HG02970 (cell line): ENCODE results near the gene MED29.

ENCODE experiments used
- ATAC-seq: cut with Tn5 transposase; IDR thresholded peaks from one replicate; pipeline ENCODE4 v1.9.1; 2021; ENCODE audit warnings: mild to moderate bottlenecking, moderate library complexity, moderate number of reproducible peaks; ENCODE audit not compliant: unreplicated experiment, low FRiP score

The MED29 gene

GRCh38 chr19:39397360-39398296, 6.5 kb downstream of the MED29 start:
- ATAC-seq: peak; percentile 32

GRCh38 chr19:39398297-39398864, 7.2 kb downstream of the MED29 start:
- no peak for ATAC-seq

- no peak for ATAC-seq
These were observed 8.5 kb downstream of the MED29 start for GRCh38 chr19:39399668-39400050.

- ATAC-seq: no peak
These were observed 8.9 kb downstream of the MED29 start for GRCh38 chr19:39400061-39400460.

GRCh38 chr19:39401070-39401548, 9.9 kb downstream of the MED29 start:
- ATAC-seq: no peak

- no peak for ATAC-seq
These were observed 10.6 kb downstream of the MED29 start for GRCh38 chr19:39401549-39402345.

- ATAC-seq: peak; percentile 24
These were observed 11.4 kb downstream of the MED29 start for GRCh38 chr19:39402346-39403300.

GRCh38 chr19:39403331-39404312, 12.4 kb downstream of the MED29 start:
- ATAC-seq: peak; percentile 21

- ATAC-seq: no peak
These were observed 14.2 kb downstream of the MED29 start for GRCh38 chr19:39405261-39405957.

- ATAC-seq: no peak
These were observed 14.9 kb downstream of the MED29 start for GRCh38 chr19:39405958-39406655.

- no peak for ATAC-seq
These were observed 15.7 kb downstream of the MED29 start, which contains the start of gene ZFP36 for GRCh38 chr19:39406656-39407409. Gene ZFP36, plus strand, starts transcription at chr19:39406847. Its CDS starts 58 bp downstream, at chr19:39406905.

- no peak for ATAC-seq
These were observed 16.2 kb downstream of the MED29 start for GRCh38 chr19:39407410-39407659.

GRCh38 chr19:39407660-39408391, 16.6 kb downstream of the MED29 start:
- ATAC-seq: no peak

GRCh38 chr19:39408392-39409207, 17.4 kb downstream of the MED29 start:
- ATAC-seq: no peak

GRCh38 chr19:39409208-39410016, 18.2 kb downstream of the MED29 start:
- ATAC-seq: no peak
